HepG2 (cell line): ENCODE results near the gene MBLAC2. TPM values are rescaled to one million over a fixed set of nuclear protein-coding genes. Genes with fewer than 3 reads are reported as not detected.

ENCODE experiments used
- ATF7-NPFF ChIP-seq: sonication (generic); formaldehyde crosslinking; IDR thresholded peaks from 2 replicates; pipeline ENCODE4 v1.8.1; 2023; ENCODE audit warnings: mild to moderate bottlenecking, low read depth, missing genetic modification reagents, moderate library complexity
- BORCS8-MEF2B ChIP-seq: sonication (generic); formaldehyde crosslinking; IDR thresholded peaks from 2 replicates; pipeline ENCODE4 v1.8.0; 2022; ENCODE audit warnings: mild to moderate bottlenecking, missing genetic modification reagents
- BRD4 ChIP-seq: sonication (generic); formaldehyde crosslinking; IDR thresholded peaks from 2 replicates; pipeline ENCODE4 v1.4.0; 2020; ENCODE audit warnings: missing genetic modification reagents
- CTCF ChIP-seq: sonication (generic); formaldehyde crosslinking; IDR thresholded peaks from 2 replicates; pipeline ENCODE4 v1.5.0; 2020; ENCODE audit warnings: mild to moderate bottlenecking, missing genetic modification reagents, moderate library complexity
- GABPA ChIP-seq, 2 experiments: IDR thresholded peaks; 2 replicates each; pipeline ENCODE4 v1.6.1; 2011 to 2016; ENCODE audit warnings: low read depth in 2 of 2, low read length in 1 of 2, missing biosample characterization in 1 of 2, missing genetic modification characterization in 1 of 2
- HES4 ChIP-seq: sonication (generic); formaldehyde crosslinking; IDR thresholded peaks from 2 replicates; pipeline ENCODE4 v1.9.0; 2021; ENCODE audit warnings: mild to moderate bottlenecking, missing genetic modification reagents, borderline replicate concordance
- HMG20A ChIP-seq: IDR thresholded peaks from 2 replicates; pipeline ENCODE4 v1.6.1; 2016; ENCODE audit warnings: borderline replicate concordance
- MIER2 ChIP-seq: IDR thresholded peaks from 2 replicates; pipeline ENCODE4 v1.6.1; 2016; ENCODE audit warnings: missing biosample characterization, missing genetic modification reagents
- PHF20 ChIP-seq: sonication (generic); formaldehyde crosslinking; IDR thresholded peaks from 2 replicates; pipeline ENCODE4 v1.5.0; 2020; ENCODE audit warnings: mild to moderate bottlenecking, missing genetic modification reagents
- PHF21A ChIP-seq: sonication (generic); formaldehyde crosslinking; IDR thresholded peaks from 2 replicates; pipeline ENCODE4 v1.5.0; 2020; ENCODE audit warnings: mild to moderate bottlenecking, missing genetic modification reagents
- PRDM15 ChIP-seq: sonication (generic); formaldehyde crosslinking; IDR thresholded peaks from 2 replicates; pipeline ENCODE4 v1.4.0; 2020; ENCODE audit warnings: missing genetic modification reagents
- RNF219 ChIP-seq: sonication (generic); formaldehyde crosslinking; IDR thresholded peaks from 2 replicates; pipeline ENCODE4 v1.5.0; 2020; ENCODE audit warnings: mild to moderate bottlenecking, missing genetic modification reagents
- ZNF253 ChIP-seq: sonication (generic); formaldehyde crosslinking; IDR thresholded peaks from 2 replicates; pipeline ENCODE4 v1.8.0; 2022; ENCODE audit warnings: mild to moderate bottlenecking, missing genetic modification reagents, borderline replicate concordance
- ZNF432 ChIP-seq: sonication (generic); formaldehyde crosslinking; IDR thresholded peaks from 2 replicates; pipeline ENCODE4 v1.5.0; 2020; ENCODE audit warnings: missing genetic modification reagents, mild to moderate bottlenecking, borderline replicate concordance
- ZNF512 ChIP-seq: sonication (generic); formaldehyde crosslinking; IDR thresholded peaks from 2 replicates; pipeline ENCODE4 v1.4.0; 2020; ENCODE audit warnings: mild to moderate bottlenecking, missing genetic modification reagents
- ZNF556 ChIP-seq: sonication (generic); formaldehyde crosslinking; IDR thresholded peaks from 2 replicates; pipeline ENCODE4 v1.4.0; 2020; ENCODE audit warnings: mild to moderate bottlenecking, missing genetic modification reagents, borderline replicate concordance
- ZNF569 ChIP-seq: sonication (generic); formaldehyde crosslinking; IDR thresholded peaks from 2 replicates; pipeline ENCODE4 v1.5.0; 2020; ENCODE audit warnings: mild to moderate bottlenecking, missing genetic modification reagents, moderate library complexity, borderline replicate concordance
- ZNF775 ChIP-seq: sonication (generic); formaldehyde crosslinking; IDR thresholded peaks from 2 replicates; pipeline ENCODE4 v1.4.0; 2020; ENCODE audit warnings: missing genetic modification reagents, mild to moderate bottlenecking, moderate library complexity, borderline replicate concordance
- polyA plus RNA-seq, 8 experiments: library from polyadenylated mRNA; depleted of rRNA in 3 of 8; stranded (reverse) in 7 of 8; unstranded in 1 of 8; fragments of >200 nt; fragmentation: Illumina TruSeq in 4 of 8; extraction: Trizol in 4 of 8; gene quantifications; 2 replicates each; pipeline versions ENCODE4 v1.2.1 to v1.2.3, GENCODE V29; 2011 to 2016; ENCODE audit warnings: low read depth in 4 of 8, missing spikeins in 1 of 8, mixed read lengths in 1 of 8; ENCODE audit not compliant: insufficient read depth in 1 of 8
- total RNA-seq, 5 experiments: library from RNA; depleted of rRNA; stranded (reverse); fragments of >200 nt; fragmentation: Illumina TruSeq; extraction: Trizol; gene quantifications; 2 replicates each; pipeline ENCODE4 v1.2.3, GENCODE V29; 2016; ENCODE audit warnings: low read depth in 1 of 5

MBLAC2 gene
- total and polyA plus RNA-seq, 2 of the 13 experiments (the other 11 are each of a cell fraction or from before 2014, with no cell fraction given) = 2.9 to 4.1 TPM

DNA sequence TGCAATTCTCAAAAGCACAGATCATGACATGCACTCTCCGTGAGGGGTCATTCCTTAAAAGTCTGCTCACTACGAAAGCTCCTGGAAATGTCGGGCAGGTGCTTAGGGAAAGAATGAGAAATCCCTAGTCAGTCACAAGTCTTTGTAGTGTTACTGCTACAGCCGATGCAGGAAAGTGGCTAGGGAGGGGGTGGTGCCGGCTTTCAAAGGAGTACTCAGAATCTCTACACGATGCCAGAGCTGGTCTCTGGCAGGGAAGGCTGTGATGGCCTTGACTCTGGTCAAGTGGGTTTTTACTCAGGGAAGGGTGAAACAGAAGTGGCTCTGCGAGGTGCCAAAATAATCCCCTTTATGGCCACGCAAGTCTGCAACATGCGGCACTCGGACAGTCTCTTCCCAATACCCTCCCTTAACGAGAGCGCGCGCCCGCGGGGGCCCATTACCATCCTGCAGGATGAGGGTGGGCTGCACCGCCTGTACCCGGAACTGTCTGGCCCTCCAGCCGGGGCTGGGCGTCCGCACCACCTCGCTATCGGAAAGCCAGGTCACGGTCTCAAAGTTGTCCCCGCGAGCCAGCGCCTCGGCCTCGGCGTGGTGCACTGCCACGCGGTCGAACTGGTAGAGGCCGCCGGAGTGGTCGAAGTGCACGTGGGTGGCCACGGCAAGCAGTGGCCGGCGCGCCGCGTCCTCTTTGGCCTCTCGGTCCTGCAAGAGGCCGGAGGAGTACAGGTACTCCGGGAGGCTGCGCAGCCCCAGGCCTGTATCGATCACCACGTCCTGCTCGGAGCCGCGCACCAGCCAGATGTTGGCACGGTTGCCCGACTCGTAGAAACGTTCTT, 956 bp downstream of the MBLAC2 start (continued):
- peak; percentile 39; the same call in 1 of the 2 replicates for TF ChIP-seq ZNF253 (CRISPR knock-in tag)
- TF ChIP-seq RNF219 (CRISPR knock-in tag) = 0 out of 2 replicates have a peak, but pooled peaks have one; percentile 78
- TF ChIP-seq BRD4 (CRISPR knock-in tag) = no peak; the same call in 1 of the 2 replicates
- TF ChIP-seq GABPA (IDR thresholded peaks at IDR 0.05; ENCODE audit: low read depth, low read length) = no peak
- no peak for TF ChIP-seq GABPA (CRISPR knock-in tag; IDR thresholded peaks at IDR 0.05; ENCODE audit: low read depth)
- no peak for TF ChIP-seq ATF7-NPFF (CRISPR knock-in tag)
- TF ChIP-seq ZNF775 (CRISPR knock-in tag) = no peak; the same call in 1 of the 2 replicates
- TF ChIP-seq HMG20A (CRISPR knock-in tag) = no peak
- no peak for TF ChIP-seq CTCF (CRISPR knock-in tag)
- no peak for TF ChIP-seq ZNF569 (CRISPR knock-in tag)
- no peak for TF ChIP-seq ZNF512 (CRISPR knock-in tag)
- no peak for TF ChIP-seq ZNF432 (CRISPR knock-in tag)
- no peak for TF ChIP-seq PHF21A (CRISPR knock-in tag)
- TF ChIP-seq BORCS8-MEF2B (CRISPR knock-in tag) = no peak
- TF ChIP-seq ZNF556 (CRISPR knock-in tag) = no peak
- TF ChIP-seq PRDM15 = peak; percentile 53; the same call in 1 of the 2 replicates
- no peak for TF ChIP-seq PHF20
- peak; percentile 79 for TF ChIP-seq HES4
- TF ChIP-seq MIER2 = no peak
